ENCODE measurements around the gene ABCA13. TPM values are rescaled to one million over a fixed set of nuclear protein-coding genes. Genes with fewer than 3 reads are reported as not detected.

ABCA13 gene
- total RNA-seq, 6 experiments from 2014 or later: 0.02 to 0.08 (median 0.05) TPM; not detected in 1

GRCh38 chr7:48148311-48148710 is 22.9 kb upstream of the ABCA13 start:
- no peak for DNase-seq
- no peak overlapping the region for H3K27ac Mint-ChIP-seq
- H3K27me3 Mint-ChIP-seq (ENCODE audit: insufficient read depth): peaks cover 8% of the 10 kb centered on the region
- TF ChIP-seq, protein P1, sequence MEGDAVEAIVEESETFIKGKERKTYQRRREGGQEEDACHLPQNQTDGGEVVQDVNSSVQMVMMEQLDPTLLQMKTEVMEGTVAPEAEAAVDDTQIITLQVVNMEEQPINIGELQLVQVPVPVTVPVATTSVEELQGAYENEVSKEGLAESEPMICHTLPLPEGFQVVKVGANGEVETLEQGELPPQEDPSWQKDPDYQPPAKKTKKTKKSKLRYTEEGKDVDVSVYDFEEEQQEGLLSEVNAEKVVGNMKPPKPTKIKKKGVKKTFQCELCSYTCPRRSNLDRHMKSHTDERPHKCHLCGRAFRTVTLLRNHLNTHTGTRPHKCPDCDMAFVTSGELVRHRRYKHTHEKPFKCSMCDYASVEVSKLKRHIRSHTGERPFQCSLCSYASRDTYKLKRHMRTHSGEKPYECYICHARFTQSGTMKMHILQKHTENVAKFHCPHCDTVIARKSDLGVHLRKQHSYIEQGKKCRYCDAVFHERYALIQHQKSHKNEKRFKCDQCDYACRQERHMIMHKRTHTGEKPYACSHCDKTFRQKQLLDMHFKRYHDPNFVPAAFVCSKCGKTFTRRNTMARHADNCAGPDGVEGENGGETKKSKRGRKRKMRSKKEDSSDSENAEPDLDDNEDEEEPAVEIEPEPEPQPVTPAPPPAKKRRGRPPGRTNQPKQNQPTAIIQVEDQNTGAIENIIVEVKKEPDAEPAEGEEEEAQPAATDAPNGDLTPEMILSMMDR (IDR thresholded peaks at IDR 0.05): no peak
- H3K36me3 Mint-ChIP-seq (ENCODE audit: low read depth): no peaks in the 10 kb centered on the region
- H3K9me3 Mint-ChIP-seq: no peaks in the 10 kb centered on the region
- H3K4me3 Mint-ChIP-seq: no peak overlapping the region
- H3K4me1 Mint-ChIP-seq (ENCODE audit: low read depth): peaks cover 18% of the 10 kb centered on the region

- Mint-ChIP-seq H3K27ac (no peak overlapping the region), H3K9me3 (no peaks in the 10 kb centered on the region), H3K27me3 (ENCODE audit: insufficient read depth) (peaks cover 8% of the 10 kb centered on the region), H3K4me3 (no peak overlapping the region), H3K4me1 (ENCODE audit: low read depth) (peaks cover 11% of the 10 kb centered on the region), H3K36me3 (ENCODE audit: low read depth) (no peaks in the 10 kb centered on the region)
- DNase-seq: no peak
- TF ChIP-seq, protein P1 (IDR thresholded peaks at IDR 0.05): no peak
Observed at GRCh38 chr7:48149058-48149457, 22.2 kb upstream of the ABCA13 start.

DNA sequence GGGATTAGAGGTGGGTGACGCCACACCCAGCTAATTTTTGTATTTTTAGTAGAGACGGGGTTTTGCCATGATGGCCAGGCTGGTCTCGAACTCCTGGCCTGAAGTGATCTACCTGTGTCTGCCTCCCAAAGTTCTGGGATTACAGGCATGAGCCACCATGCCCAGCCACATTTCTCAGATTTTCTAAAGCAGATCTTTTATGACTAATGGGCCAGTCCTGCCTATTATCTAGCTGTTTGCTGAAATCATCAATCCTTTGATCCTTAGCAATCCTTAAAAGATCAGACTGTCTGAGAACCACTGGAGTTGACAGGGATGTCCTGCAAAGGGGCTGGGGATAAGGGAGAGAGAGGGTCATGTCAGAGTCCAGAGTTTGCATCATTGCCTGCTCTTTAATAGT is 21.2 kb upstream of the ABCA13 start:
- Mint-ChIP-seq H3K4me1 (ENCODE audit: low read depth) (peaks cover 16% of the 10 kb centered on the region), H3K36me3 (ENCODE audit: low read depth) (no peaks in the 10 kb centered on the region), H3K27ac (no peak overlapping the region), H3K27me3 (ENCODE audit: insufficient read depth) (peaks cover 8% of the 10 kb centered on the region), H3K9me3 (no peaks in the 10 kb centered on the region), H3K4me3 (no peak overlapping the region)
- DNase-seq: no peak
- TF ChIP-seq, protein P1 (IDR thresholded peaks at IDR 0.05): no peak

GRCh38 chr7:48154792-48155413 is 16.4 kb upstream of the ABCA13 start:
- Mint-ChIP-seq H3K4me3 (no peak overlapping the region), H3K36me3 (ENCODE audit: low read depth) (no peaks in the 10 kb centered on the region), H3K9me3 (no peaks in the 10 kb centered on the region), H3K27me3 (ENCODE audit: insufficient read depth) (peaks cover 4% of the 10 kb centered on the region; the same call in 1 of the 2 replicates), H3K27ac (no peak overlapping the region), H3K4me1 (ENCODE audit: low read depth) (peaks cover 22% of the 10 kb centered on the region)
- peak; percentile 64 for DNase-seq
- TF ChIP-seq, protein P1 (IDR thresholded peaks at IDR 0.05): peak; percentile 87

DNA sequence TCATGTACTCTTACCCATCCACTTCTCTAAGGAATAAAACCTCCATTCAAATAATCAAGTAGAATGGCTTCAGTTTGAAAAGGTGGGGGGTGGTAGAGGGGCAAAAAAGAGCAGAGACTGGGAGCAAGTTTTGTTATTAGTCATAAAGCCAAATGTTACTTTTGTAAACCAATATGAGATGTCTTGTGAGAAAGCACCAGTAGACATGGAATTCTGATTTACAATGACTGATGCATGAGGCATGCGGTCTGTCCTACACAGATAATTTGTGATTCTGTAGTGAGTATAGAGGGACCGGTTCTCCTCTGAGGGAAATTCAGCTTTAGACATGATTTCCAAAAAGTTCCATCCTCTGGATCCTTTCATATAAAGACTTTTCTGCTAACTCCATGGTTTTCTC is 12.9 kb upstream of the ABCA13 start:
- Mint-ChIP-seq H3K4me3 (no peak overlapping the region), H3K27me3 (ENCODE audit: insufficient read depth) (peaks cover 4% of the 10 kb centered on the region; the same call in 1 of the 2 replicates), H3K9me3 (no peaks in the 10 kb centered on the region; the same call in none of the 2 replicates), H3K27ac (no peak overlapping the region), H3K36me3 (ENCODE audit: low read depth) (no peaks in the 10 kb centered on the region), H3K4me1 (ENCODE audit: low read depth) (peaks cover 32% of the 10 kb centered on the region)
- no peak for DNase-seq
- TF ChIP-seq, protein P1 (IDR thresholded peaks at IDR 0.05): no peak
